LNCaP clone FGC (cell line): ENCODE data around the gene MYADML2.

ENCODE experiments used
- DNase-seq: peaks from one replicate; pipeline ENCODE4 v3.0.0-alpha.2; 2011; ENCODE audit warnings: low read depth
- H3K4me3 ChIP-seq: 2 replicates; pipeline ENCODE4 v1.5.1; 2011; ENCODE audit warnings: mild to moderate bottlenecking, low read depth, low read length, control low read depth
- CTCF ChIP-seq: IDR thresholded peaks from 2 replicates; pipeline ENCODE4 v1.5.1; 2012; ENCODE audit warnings: mild to moderate bottlenecking; ENCODE audit not compliant: control insufficient read depth, insufficient read depth; ENCODE audit errors: extremely low read depth

MYADML2 gene

GRCh38 chr17:81924557-81925532 is 22.2 kb downstream of the MYADML2 start:
- no peak overlapping the region for H3K4me3 ChIP-seq
- DNase-seq = no peak

DNA sequence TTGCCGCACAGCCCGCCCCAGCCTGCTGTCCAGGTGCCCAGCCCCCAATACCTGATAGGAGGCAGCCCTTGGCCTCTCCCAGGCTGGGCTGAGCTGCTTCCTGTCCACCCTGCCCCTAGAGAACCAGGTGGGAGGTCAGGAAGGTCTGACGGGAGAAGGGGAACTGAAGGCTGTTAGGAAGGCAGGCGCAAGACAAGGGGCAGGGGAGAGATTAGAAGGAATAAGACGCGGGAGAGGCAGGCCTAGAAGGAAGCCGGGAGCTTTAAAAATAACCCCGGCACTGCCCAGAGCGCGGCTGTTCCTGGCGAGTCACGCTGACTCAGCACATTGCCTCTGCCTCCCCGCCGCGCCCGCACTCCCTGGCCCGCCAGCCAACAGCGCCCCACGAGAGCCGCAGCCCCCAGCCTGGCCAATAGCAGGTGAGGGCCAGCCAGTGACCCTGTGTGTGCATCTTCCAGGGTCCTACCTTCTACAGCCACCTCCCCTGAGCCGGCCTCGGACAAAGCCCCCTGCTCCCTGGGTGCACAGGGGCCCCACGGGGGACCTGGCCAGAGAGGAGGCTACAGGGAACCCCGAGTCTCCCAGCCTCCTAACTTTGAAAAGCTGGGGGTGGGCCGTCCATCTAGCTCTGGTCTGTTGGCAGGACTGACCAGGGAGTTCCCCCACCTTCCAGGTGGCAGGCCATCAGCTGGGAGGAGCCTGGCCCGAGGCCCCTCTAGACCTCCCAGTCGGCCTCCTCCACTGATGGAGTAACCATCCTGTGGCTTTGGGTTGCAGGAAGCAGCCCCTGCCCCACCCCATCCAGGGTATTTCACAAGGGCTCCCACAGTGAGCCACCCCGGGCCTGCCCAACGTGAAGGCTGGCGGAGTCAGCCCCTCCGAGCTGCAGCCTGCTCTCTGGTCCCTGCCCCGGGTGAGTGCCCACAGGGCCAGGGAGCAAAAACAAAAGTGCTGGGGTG is 23.5 kb downstream of the MYADML2 start:
- no peak for TF ChIP-seq CTCF
- H3K4me3 ChIP-seq = no peak overlapping the region
- no peak for DNase-seq

More at GRCh38 chr17:81924557-81925532, 22.2 kb downstream of the MYADML2 start:
- no peak for TF ChIP-seq CTCF

- H3K4me3 ChIP-seq = no peak overlapping the region
- TF ChIP-seq CTCF = no peak
- DNase-seq = no peak
Measured at GRCh38 chr17:81922566-81923301, 24.3 kb downstream of the MYADML2 start.

- H3K4me3 ChIP-seq = no peak overlapping the region
- DNase-seq = no peak
- TF ChIP-seq CTCF = no peak
Measured at GRCh38 chr17:81921996-81922565, 25.0 kb downstream of the MYADML2 start.

DNA sequence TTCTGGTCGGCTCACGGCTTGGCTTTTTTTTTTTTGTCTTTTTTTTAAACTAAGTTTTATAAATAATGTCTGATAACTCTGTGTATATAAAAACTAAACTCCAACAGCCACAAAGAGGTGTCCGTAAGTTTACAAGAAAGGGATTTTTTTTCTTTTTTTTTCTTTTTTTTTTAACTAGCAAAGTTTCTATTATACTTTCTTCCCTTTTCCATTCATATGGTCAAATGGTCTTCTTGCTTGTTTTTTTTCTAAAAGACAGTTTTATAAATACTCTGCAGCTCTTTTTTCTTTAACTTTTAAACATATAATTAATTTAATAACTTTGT is 25.5 kb downstream of the MYADML2 start:
- DNase-seq = no peak
- no peak overlapping the region for H3K4me3 ChIP-seq
- no peak for TF ChIP-seq CTCF

DNA sequence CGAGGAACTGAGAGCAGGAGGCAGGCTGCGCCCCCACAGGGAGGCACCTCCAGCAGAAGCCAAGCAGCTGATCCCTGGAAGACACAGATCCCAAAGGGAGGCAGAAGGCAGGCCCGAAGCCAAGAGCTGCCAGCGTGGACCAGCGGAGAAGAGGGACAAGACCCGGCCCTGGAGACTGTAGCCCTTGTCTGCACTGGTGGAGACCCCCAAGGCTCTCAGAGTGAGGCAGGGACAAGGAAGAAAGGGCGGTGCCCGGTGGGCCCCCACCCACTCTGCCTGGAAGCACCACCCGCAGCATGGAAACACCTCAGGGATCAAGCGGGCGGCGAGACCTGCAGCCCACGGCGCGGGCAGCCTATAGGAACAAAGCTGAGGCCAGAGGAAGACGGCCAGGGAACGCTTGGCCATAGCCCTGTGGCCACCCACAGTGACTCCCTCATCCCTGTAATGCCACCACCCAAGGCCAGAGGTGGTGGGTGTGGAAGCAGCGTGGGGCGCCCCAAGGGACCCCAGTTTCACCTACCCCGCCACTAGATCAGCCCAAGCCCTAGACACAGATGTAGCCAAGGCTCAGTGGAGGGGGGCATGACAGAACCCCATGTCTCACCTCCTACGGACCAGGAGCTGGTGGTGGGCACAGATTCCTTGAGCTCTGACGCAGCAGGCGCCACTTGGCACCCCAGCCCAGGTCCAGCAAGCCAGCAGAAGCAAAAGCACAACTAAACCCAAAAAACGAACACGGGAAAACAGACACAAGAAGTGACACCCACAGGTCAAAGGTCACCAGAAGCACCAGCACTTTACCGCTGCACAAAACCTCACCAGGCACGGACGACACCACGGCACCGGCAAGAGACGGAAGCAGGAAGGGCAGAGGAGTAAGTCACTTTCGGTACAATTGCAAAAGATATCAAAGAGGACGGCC is 26.2 kb downstream of the MYADML2 start:
- no peak for TF ChIP-seq CTCF
- no peak for DNase-seq
- no peak overlapping the region for H3K4me3 ChIP-seq
